ENCODE results near the gene SLC2A14.
"Not testable (repeated sequence)": the region's sequence is repeated elsewhere in the genome, so short reads cannot be mapped to it uniquely, and the experiment has no call there.

Gene SLC2A14

GRCh38 chr12:7833831-7834230 lies 38.9 kb downstream of the SLC2A14 start:
- no peak for DNase-seq (ENCODE audit: low spot score)

DNA sequence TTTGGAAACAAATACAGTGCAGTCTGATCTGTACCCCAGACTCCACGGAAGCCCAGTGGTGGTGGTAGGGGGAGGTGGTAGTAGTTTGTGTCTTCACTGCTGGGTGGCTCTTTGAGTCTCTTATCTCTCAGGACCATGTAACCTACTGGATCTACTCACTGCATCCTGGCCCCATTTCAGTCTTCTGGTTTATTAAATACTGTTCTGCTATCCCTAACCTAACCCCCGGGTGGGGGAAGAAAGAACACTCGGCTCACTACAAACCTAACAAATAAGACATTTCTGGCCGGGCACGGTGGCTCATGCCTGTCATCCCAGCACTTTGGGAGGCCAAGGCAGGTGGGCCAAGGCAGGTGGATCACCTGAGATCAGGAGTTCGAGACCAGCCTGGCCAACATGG lies 39.5 kb downstream of the SLC2A14 start:
- DNase-seq (ENCODE audit: low spot score) = not testable (repeated sequence)

DNA sequence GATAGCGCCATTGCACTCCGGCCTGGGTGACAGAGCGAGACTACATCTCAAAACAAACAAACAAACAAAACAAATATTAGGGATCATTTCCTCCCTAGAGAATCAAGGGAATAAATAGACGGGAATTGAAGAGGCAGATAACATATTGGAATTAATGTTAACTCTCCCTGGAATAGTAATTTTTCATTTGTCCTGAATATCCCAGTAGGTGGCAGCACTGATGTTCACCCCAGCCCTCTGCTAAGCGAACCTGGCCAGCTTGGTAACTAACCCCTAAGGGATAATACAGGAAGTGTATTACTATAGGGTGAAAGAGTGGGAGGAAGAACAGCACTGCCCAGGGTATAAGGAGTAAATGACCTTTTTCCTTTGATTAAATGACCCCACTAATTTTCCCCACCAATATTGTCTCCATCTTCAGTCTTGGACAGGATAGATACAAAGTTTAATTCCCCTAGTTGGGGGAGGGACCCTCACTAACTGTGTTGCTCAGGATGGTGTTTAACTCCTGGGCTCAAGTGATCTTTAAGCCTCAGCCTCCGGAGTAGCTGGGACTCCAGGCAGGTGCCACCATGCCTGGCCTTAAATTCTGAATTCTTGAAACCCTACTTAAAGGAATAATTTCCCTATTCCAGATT lies 40.5 kb downstream of the SLC2A14 start:
- DNase-seq (ENCODE audit: low spot score) = peak; percentile 80

DNA sequence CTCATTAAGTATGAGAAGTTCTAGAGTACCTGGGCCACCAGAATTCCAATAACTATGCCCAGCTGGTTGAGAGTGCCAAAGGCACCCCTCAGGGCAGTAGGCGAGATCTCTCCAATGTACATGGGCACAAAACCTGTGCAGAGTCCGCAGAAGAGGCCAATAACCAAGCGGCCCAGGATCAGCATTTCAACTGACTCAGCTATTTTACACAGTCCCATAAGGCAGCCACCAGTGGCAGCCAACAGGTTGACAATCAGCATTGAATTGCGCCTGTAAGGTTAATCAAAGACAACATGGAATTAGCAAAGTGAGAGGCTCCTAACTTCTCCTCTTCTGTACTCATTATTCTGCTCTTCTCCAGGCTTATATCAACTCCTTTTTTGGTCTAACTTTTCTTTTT lies 43.0 kb downstream of the SLC2A14 start:
- not testable (repeated sequence) for DNase-seq (ENCODE audit: low spot score)

DNA sequence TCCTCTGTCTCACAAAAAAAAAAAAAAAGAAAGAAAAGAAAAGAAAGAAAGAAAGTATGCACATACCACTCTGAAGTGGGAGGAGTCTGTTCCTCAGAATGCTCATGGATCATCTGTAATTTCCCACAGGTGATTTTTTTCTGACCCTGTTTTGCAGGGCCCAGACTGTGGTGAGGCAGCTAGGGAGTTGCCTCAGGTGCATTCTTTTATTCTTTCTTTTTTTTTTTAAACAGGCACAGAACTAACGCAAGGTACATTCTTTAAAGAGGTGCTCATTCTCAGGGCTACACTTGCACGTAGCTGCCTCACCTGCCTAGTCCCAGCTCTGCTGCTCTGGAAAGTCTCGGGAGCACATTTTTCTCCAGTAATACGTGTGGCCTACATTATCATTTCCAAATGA lies 47.0 kb downstream of the SLC2A14 start:
- DNase-seq (ENCODE audit: low spot score) = not testable (repeated sequence)

DNA sequence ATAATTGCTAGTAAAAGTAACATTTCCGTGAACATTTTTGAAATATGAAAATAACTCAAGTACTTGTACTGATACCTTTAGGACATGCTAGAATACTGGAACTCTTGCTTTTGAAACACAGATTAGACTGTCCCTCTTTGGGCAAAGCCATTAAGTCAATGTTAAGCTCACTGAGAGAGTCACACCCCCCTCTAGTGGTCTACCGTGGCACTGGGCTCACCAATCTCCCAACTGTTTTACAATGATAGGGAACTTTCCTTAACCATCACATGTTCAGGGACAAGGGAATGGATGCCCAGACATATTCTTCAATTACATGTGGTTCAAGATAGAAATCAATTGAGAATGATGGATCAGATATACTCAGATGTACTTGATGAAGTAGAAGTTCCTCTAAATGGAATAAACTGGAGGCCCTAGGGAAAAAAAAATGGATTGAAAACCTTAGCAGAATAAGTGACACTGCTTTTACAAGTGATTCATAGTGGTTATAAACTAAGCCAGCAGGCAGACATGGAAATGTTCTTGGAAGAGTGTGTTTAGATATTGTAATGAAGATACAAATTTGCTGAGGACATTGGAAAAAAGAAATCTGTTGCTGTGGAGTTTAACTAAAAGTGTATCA lies 65.7 kb downstream of the SLC2A14 start:
- DNase-seq (ENCODE audit: low spot score) = peak; percentile 71

DNA sequence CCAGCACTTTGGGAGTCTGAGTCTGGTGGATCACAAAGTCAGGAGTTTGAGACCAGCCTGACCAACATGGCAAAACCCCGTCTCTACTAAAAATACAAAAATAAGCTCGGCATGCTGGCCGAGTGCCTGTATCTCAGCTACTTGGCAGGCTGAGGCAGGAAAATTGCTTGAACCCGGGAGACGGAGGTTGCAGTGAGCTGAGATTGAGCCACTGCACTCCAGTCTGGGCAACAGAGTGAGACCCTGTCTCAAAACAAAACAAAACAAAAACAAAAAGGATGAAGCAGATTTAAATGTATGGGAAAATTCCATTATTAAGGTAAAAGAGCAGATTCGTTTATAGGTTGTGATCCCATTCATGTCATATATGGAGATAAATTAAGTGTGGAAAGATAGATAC lies 66.4 kb downstream of the SLC2A14 start:
- not testable (repeated sequence) for DNase-seq (ENCODE audit: low spot score)

GRCh38 chr12:7801460-7801859 lies 71.3 kb downstream of the SLC2A14 start:
- no peak for DNase-seq (ENCODE audit: low spot score)

- DNase-seq (ENCODE audit: low spot score) = not testable (repeated sequence)
These were observed 73.9 kb downstream of the SLC2A14 start for GRCh38 chr12:7798750-7799308.

- DNase-seq (ENCODE audit: low spot score) = no peak
These were observed 74.9 kb downstream of the SLC2A14 start for GRCh38 chr12:7797698-7798398.

GRCh38 chr12:7797269-7797668 lies 75.4 kb downstream of the SLC2A14 start:
- DNase-seq (ENCODE audit: low spot score) = not testable (repeated sequence)

DNA sequence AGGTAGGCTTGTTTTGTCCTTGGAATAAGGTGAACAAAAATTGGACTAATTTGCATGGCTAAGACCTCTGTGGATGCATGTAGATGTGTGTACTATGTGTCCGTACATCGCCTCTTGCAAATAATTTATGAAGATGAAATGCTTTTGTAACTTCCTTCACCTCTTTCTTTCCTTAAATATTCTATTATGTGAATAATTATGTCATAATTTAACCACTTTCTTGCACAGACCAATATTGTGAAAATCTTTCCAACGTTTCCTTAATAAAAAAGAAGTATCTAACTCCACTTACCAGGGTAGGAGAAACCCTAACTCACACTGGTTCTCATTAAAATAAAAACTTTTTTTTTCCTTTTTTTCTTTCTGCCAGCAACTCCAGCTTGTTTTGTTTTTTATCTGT lies 79.5 kb downstream of the SLC2A14 start:
- no peak for DNase-seq (ENCODE audit: low spot score)

DNA sequence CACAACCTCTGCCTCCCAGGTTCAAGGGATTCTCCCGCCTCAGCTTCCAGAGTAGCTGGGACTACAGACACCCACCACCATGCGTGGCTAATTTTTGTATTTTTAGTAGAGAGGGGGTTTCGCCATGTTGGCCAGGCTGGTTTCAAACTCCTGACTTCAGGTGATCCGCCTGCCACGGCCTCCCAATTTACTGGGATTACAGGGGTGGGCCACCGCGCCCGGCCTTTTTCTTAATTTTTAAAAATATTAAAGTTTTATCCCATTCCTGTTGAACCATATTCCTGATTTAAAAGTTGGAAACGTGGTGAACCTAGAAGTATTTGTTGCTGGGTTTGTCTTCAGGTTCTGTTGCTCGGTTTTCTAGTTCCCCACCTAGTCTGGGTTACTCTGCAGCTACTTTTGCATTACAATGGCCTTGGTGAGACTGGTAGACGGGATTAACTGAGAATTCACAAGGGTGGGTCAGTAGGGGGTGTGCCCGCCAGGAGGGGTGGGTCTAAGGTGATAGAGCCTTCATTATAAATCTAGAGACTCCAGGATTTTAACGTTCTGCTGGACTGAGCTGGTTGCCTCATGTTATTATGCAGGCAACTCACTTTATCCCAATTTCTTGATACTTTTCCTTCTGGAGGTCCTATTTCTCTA lies 83.7 kb downstream of the SLC2A14 start, which contains the start of gene NANOG:
Gene NANOG (plus strand): TSS at position 519 of the 645 bp plus-strand sequence. CDS start 213 bp downstream, outside the sequence.
- DNase-seq (ENCODE audit: low spot score) = not testable (repeated sequence)

DNA sequence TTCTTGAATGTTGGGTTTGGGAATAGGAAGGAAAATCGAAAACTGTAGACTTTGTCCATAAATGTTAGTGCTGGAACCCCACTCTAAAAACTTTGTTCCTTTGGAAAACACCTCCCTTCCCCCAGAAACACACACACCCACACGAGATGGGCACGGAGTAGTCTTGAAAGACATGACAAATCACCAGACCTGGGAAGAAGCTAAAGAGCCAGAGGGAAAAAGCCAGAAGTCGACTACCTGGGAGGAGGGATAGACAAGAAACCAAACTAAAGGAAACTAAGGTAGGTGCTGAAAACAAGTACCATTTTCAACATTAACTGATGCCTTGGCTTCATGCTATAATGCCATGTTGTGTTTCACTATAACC lies 84.4 kb downstream of the SLC2A14 start:
- no peak for DNase-seq (ENCODE audit: low spot score)

- DNase-seq (ENCODE audit: low spot score) = no peak
These were observed 85.0 kb downstream of the SLC2A14 start for GRCh38 chr12:7787574-7788293.

- no peak for DNase-seq (ENCODE audit: low spot score)
These were observed 88.0 kb downstream of the SLC2A14 start for GRCh38 chr12:7784701-7785100.

DNA sequence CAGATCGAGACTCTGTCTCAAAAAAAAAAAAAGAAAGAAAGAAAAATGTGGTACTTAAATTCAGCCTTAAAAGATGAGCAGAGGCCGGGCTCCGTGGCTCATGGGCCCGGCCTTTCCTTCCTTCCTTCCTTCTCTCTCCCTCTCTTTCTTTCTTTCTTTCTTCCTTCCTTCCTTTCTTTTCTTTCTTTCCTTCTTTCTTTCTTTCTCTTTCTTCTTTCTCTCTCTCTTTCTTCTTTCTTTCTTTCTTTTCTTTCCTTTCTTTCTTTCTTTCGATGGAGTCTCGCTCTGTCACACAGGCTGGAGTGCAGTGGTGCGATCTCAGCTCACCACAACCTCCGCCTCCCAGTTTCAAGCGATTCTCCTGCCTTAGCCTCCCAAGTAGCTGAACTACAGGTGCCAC lies 89.3 kb downstream of the SLC2A14 start:
- DNase-seq (ENCODE audit: low spot score) = not testable (repeated sequence)

DNA sequence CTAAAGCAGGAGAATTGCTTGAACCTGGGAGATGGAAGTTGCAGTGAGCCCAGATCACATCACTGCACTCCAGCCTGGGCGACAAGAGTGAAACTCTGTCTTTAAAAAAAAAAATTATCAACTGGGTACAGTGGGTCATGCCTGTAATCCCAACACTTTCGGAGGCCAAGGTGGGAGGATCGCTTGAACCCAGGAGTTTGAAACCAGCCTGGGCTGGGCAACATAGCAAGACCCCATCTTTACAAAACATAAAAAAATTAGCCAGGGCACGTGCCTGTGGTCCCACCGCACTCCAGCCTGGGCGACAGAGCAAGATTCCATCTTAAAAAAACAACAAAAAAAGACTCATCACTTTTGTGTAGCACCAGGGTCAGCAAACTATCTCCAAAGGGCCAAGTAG lies 90.7 kb downstream of the SLC2A14 start:
- DNase-seq (ENCODE audit: low spot score) = no peak

DNA sequence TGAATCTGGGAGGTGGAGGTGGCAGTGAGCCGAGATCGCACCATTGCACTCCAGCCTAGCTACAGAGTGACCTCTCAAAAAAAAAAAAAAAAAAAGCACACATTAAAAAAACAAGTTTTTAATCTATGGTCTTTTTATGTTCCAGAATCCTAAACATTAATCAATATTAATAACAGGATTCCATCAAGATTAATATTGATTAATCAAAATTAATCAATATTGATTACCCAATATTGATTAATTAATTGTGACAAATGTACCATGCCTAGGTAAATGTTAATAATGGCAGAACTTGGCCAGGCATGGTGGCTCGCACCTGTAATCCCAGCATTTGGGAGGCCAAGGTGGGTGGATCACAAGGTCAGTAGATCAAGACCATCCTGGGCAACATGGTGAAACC lies 91.4 kb downstream of the SLC2A14 start:
- no peak for DNase-seq (ENCODE audit: low spot score)

GRCh38 chr12:7769999-7770398 lies 102.7 kb downstream of the SLC2A14 start:
- DNase-seq (ENCODE audit: low spot score) = no peak
